GM12865 (cell line): ENCODE measurements around the gene KCNAB1.

Experiments
- DNase-seq: peaks from one replicate; pipeline ENCODE4 v3.0.0; 2010; ENCODE audit warnings: low read depth
- H3K4me3 ChIP-seq: 2 replicates; pipeline ENCODE4 v1.5.1; 2011; ENCODE audit warnings: mild to moderate bottlenecking, low read depth, low read length, control low read depth
- CTCF ChIP-seq: IDR thresholded peaks from 2 replicates; pipeline ENCODE4 v1.5.1; 2011; ENCODE audit warnings: low read length, control low read depth, low read depth, inconsistent platforms; ENCODE audit not compliant: insufficient read depth; ENCODE audit errors: missing control alignments

The KCNAB1 gene

DNA sequence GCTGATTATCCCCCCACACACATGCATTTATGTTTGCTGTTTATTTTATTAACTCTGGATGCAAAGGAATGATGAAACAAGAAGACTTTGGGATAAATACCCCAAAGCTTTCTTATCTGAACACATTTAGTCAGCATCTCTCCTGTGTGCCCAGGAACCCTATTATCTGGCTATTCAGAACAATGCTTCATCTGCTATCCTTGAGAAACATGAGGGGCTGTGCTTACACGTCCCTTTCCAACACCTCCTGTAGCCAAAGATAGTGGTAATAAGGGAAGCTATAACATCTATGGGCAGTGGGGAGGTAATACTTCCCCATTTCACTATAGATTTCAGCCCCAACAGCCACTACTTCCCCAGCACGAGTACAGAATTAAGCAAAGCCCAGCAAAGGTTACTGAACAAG is 339.8 kb downstream of the KCNAB1 start:
- peak; percentile 20 for DNase-seq
- no peak overlapping the region for H3K4me3 ChIP-seq
- no peak for TF ChIP-seq CTCF

- no peak overlapping the region for H3K4me3 ChIP-seq
- no peak for TF ChIP-seq CTCF
- DNase-seq: no peak
Measured at GRCh38 chr3:156461889-156462288, 341.5 kb downstream of the KCNAB1 start.

GRCh38 chr3:156463123-156463522 is 342.7 kb downstream of the KCNAB1 start:
- no peak for DNase-seq
- no peak overlapping the region for H3K4me3 ChIP-seq
- no peak for TF ChIP-seq CTCF

DNA sequence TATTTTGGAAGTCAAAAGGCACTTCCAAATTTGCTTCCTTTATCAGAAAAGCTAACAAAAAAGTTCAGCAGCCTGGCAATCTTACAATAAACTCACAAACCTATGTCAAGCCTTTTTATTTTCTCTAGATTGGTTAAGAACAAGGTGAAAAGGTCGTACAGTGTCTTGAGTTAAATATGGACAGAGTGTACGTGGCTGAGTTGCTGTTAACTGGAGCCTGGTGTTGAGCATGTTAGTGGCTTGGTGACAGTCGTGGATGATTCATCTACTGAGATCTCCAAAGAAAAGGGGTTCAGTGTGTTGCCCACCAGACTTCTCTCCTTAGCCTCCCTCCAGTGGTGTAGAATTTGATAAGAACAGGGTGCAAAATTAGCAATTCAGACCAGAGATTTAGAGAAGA is 344.8 kb downstream of the KCNAB1 start:
- no peak overlapping the region for H3K4me3 ChIP-seq
- no peak for DNase-seq
- TF ChIP-seq CTCF: no peak

DNA sequence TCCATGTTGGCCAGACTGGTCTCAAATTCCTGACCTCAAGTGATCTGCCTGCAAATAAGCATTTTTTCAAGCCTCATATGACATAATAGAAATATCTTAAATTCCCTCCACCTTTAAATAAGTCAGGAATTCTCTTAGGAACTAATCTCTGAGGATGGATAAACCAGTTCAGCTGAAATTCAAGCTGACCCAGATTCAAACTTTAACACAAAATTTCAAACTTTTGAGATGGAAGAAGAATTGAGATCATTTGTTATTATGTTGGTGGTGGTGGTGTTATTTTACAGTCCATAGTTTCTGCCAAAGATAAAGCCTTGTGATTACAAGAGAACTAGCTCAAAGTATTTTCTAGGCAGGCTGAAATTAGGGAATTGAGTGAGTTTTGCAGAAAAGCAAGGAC is 349.1 kb downstream of the KCNAB1 start:
- no peak for DNase-seq
- TF ChIP-seq CTCF: no peak
- no peak overlapping the region for H3K4me3 ChIP-seq

DNA sequence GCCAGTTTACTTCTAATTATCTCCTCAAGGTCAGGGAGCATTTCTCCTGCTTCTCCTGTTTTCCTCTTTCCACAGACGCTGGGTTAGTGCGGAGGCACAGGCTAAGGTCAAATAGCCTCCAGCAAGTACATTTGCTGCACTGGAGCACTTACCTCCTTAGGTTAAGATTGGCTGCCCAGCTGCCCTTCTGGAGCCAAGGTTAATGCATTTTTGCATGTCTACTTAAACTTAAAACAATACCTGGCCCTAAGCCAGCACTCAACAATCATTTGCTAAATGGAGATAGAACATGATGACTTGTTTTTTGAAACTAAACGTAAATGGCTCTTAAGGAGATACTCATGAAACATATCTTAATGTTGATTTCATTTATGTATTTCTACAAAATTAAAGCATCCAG is 351.1 kb downstream of the KCNAB1 start:
- TF ChIP-seq CTCF: no peak
- no peak overlapping the region for H3K4me3 ChIP-seq
- no peak for DNase-seq

DNA sequence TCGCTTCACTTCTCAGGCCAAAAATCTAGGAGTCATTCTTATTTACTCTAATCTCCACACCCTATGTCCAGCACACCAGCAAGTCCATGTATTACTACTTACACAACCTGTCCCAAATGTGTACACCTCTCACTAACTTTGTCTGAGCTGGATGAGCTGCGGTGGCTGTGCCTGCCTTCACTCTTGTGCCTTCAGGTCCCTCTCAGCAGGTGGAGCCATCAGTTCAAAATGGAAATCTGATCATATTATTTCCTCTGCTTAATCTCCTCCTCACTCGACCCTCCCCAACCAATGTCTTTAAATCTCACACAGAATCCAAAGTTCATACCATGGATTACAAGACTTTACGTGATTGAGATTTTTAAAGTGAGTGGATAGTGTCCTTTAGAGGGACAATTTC is 351.8 kb downstream of the KCNAB1 start:
- peak; percentile 14 for DNase-seq
- peak; percentile 6 for TF ChIP-seq CTCF
- no peak overlapping the region for H3K4me3 ChIP-seq
